ENCODE measurements around the gene MAT2B.
A peak's percentile ranks its signal among the peaks of the same experiment; 100 is the strongest.

Gene MAT2B

DNA sequence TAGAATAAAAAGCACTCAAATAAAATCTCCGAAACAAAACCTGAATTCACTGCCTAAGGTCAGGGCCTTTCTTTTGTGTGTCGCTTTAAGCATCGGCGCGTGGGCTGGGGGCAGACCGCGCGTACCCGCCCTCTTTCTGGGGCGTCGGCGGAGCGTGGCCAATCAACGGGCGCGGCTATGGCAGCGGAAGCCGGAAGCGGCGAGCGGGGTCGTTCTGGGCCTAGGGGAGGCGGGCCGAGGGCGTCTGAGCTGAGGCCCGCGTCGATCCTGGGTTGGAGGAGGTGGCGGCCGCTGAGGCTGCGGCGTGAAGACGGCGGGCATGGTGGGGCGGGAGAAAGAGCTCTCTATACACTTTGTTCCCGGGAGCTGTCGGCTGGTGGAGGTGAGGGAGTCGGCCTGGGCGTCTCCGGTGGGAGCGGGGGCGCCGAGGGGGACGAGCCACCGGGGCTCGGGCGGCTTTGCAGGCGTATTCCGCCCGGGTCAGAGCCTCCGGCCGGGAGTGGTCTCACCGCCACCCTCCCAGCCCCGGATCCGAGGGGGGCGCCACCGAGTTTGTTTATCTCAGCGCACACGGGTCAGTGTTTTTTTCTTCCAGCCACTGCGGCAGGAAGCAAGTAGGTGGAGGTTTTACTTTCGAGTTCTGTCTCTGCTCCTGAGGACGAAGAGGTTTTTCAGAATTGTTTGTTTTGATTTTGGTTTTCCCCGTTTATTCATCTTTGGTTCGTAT, at the start of gene MAT2B:
TSS of gene MAT2B (plus strand) at position 252 of the 727 bp plus-strand sequence. CDS start at position 320, 68 bp downstream.
- Mint-ChIP-seq H3K9me3 (no peaks in the 10 kb centered on the region), H3K4me1 (ENCODE audit: low read depth) (peaks cover 53% of the 10 kb centered on the region), H3K27me3 (no peaks in the 10 kb centered on the region), H3K36me3 (ENCODE audit: low read depth) (peaks cover 3% of the 10 kb centered on the region), H3K27ac (peak within 1 kb of the TSS; percentile 98), H3K4me3 (peak within 1 kb of the TSS; percentile 98)

DNA sequence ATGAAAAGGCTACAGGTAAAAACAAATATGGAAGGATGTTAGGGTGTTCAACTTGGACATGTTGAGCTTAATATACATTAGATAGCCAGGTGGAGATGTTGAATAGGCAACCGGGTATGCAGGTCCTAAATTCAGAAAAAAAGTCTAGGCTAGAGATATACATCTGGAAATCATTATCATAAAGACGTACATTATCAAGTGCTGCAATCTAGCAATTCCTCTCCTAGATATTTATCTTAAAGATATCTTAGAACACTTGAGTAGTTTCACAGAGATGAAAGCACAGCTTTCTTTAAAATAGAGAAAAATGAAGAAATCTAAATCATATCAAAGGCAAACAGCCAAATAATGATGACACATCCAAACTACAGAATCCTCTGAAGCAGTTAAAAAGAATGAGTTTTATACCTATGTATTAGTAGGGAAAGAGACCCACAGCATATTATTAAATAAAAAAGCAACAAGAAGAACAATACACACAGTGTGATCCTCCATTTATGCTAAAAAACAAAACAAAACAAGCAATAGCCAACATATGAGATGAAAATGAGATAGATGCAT, 49.3 kb upstream of the MAT2B start:
- Mint-ChIP-seq H3K27ac (no peak overlapping the region), H3K4me3 (peak overlapping the region; percentile 20), H3K9me3 (no peaks in the 10 kb centered on the region), H3K4me1 (ENCODE audit: low read depth) (peaks cover 40% of the 10 kb centered on the region), H3K27me3 (no peaks in the 10 kb centered on the region), H3K36me3 (ENCODE audit: low read depth) (peaks cover 47% of the 10 kb centered on the region)

DNA sequence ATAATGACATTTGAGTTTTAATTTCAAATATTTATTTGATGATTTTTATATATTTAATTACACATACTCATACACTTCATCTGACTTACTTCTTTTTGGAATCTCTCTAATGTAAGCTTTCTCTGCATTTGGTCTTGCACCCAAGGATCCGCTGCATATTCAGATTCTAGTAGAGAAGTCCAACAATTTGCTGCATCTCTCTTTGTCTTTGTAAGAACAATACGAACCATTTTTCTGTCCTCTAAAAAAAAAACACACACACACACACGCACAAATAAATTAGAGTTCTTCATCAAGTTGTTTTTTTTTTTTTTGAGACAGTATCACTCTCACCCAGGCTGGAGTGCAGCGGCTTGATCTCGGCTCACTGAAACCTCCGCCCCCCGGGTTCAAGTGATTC, 48.6 kb upstream of the MAT2B start:
- Mint-ChIP-seq H3K27me3 (no peaks in the 10 kb centered on the region), H3K27ac (no peak overlapping the region), H3K4me1 (ENCODE audit: low read depth) (peaks cover 43% of the 10 kb centered on the region), H3K4me3 (peak overlapping the region; percentile 45), H3K36me3 (ENCODE audit: low read depth) (peaks cover 42% of the 10 kb centered on the region), H3K9me3 (no peaks in the 10 kb centered on the region)

DNA sequence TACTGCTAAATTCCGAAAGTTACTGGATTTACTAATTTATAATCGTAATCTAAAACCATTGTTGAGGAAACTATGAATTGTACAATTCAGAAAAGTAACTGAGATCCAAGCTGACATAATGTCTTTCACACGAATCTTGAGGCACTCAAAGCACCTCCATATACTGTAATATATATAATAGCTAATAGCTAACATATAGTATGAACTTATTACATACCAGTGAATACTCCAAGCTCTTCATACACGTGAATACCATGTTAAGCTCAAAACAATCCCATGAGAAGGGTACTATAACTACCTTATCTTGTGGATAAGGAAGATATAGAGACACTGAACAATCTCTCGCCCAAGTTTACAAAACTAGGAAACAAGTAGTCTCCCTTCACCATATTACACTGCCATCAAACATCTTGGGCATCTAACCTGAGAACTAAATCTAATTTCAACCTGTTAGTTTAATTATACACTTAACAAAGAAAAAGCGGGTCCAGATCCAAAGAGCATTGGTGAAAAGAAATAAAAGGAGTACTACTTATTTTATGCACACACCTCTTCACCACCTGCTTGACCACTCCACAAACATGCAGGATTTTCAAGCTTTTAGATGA, 46.5 kb upstream of the MAT2B start:
- Mint-ChIP-seq H3K4me3 (peak overlapping the region; percentile 97), H3K36me3 (ENCODE audit: low read depth) (peaks cover 36% of the 10 kb centered on the region), H3K27me3 (no peaks in the 10 kb centered on the region), H3K27ac (peak overlapping the region; percentile 99), H3K4me1 (ENCODE audit: low read depth) (peaks cover 53% of the 10 kb centered on the region), H3K9me3 (no peaks in the 10 kb centered on the region)

DNA sequence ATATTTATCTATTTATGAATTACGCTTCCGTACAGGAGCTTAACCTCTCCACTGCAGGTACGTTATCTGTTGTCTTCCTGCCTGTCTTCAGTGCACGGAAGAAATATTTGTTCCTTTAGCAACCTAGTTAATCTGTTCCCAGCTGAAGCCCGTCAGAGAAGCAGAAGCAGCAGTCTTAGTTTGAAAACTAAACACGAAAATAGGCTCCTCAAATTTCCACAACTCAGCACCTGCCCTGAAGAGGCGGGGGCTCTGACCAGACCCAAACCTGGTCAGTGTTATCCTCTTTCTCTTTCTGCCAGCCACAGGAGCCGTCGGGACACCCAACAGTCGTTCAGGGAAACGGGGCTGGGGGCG, 46.0 kb upstream of the MAT2B start:
- H3K27ac Mint-ChIP-seq: peak overlapping the region; percentile 99
- H3K27me3 Mint-ChIP-seq: no peaks in the 10 kb centered on the region
- peak overlapping the region; percentile 97 for H3K4me3 Mint-ChIP-seq
- H3K9me3 Mint-ChIP-seq: no peaks in the 10 kb centered on the region
- peaks cover 53% of the 10 kb centered on the region for H3K4me1 Mint-ChIP-seq (ENCODE audit: low read depth)
- peaks cover 41% of the 10 kb centered on the region for H3K36me3 Mint-ChIP-seq (ENCODE audit: low read depth)

DNA sequence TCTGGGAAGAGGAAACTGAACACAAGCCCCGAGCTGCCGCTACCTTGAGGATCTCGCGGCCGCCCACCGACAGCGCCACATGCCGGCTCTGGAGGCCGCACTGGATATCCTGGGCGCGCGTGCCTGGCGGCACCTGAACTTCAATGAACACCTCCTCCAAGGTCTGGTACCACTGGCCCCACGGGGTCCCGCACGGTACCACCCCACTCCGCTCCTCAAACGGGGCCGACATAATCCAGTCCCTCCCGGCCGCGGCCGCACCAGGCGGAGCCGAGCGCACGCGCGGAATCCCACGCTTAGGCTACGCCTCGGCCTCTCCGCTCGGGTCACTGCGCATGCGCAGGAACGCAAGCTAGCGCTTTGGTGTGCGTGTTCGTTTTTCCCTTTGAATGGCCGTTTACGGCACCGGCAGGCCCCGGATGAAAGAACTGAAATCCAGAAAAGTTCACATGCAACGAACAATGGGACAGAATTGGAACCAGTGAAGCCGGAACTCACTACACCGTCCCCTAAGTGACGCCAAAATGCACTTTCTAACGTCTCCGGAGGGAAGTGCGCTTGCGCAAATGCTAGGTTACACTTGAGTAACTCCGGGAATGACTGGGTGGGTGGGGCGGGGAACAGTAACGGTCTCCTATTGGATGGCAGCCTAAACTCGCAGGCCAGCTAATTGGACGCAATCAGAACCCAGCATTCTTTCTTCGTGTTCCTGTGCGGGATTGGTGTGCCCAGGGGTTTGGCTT, 45.4 kb upstream of the MAT2B start, which contains the start of gene NUDCD2:
TSS of gene NUDCD2 (minus strand) at position 284 of the 743 bp plus-strand sequence. CDS start at position 232, 52 bp downstream.
- H3K4me1 Mint-ChIP-seq (ENCODE audit: low read depth): peaks cover 50% of the 10 kb centered on the region
- H3K36me3 Mint-ChIP-seq (ENCODE audit: low read depth): peaks cover 42% of the 10 kb centered on the region
- H3K27ac Mint-ChIP-seq: peak within 1 kb of the TSS; percentile 99
- H3K9me3 Mint-ChIP-seq: no peaks in the 10 kb centered on the region
- peak within 1 kb of the TSS; percentile 97 for H3K4me3 Mint-ChIP-seq
- no peaks in the 10 kb centered on the region for H3K27me3 Mint-ChIP-seq

DNA sequence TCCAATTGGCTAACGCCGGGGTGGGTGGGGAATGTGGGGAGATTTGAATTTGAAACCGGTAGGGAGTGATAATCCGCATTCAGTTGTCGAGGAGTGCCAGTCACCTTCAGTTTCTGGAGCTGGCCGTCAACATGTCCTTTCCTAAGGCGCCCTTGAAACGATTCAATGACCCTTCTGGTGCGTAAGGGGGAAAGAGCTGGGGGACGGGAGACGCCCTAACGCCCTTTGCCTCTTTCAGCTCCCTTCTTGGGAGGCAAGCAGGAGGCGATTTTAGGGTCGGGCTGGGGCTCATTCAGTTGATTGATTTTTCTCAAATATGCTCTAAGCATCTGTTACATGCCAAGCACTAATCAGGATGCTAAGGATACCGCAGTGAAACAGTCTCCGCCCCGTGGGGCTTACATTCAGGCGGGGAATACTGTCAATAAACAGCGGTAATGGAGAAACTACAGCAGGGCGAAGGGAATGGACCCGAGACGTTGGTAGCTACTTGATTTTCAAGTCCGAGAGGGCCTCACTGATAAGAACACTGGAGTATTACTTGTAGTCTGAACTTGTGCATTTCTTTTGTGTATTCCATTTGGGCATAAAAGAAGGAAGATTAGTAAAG, 44.8 kb upstream of the MAT2B start, which contains the start of gene HMMR:
TSS of gene HMMR (plus strand) at position 71 of the 610 bp plus-strand sequence. CDS start at position 132, 61 bp downstream.
- no peaks in the 10 kb centered on the region for H3K27me3 Mint-ChIP-seq
- peak within 1 kb of the TSS; percentile 97 for H3K4me3 Mint-ChIP-seq
- peaks cover 46% of the 10 kb centered on the region for H3K4me1 Mint-ChIP-seq (ENCODE audit: low read depth)
- H3K9me3 Mint-ChIP-seq: no peaks in the 10 kb centered on the region
- H3K36me3 Mint-ChIP-seq (ENCODE audit: low read depth): peaks cover 37% of the 10 kb centered on the region
- H3K27ac Mint-ChIP-seq: peak within 1 kb of the TSS; percentile 99

DNA sequence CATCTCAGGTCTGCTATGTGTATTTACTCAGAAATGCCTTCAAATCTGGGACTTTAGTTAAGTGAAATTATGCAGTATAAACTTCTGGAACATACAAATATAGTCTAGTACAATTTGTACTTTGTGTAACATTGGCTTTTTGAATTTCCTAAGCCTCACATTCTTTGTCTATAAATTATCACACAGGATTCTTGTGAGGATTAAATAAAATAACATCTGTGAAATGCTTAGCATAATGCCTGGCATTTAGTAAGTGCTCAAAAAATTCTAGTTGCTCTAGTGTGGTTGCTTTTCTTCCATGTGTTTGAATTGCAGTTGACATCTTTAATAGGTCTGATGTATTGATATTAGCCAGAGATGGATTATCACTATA, 42.4 kb upstream of the MAT2B start:
- Mint-ChIP-seq H3K9me3 (no peaks in the 10 kb centered on the region), H3K4me1 (ENCODE audit: low read depth) (peaks cover 26% of the 10 kb centered on the region), H3K36me3 (ENCODE audit: low read depth) (peaks cover 16% of the 10 kb centered on the region), H3K4me3 (peak overlapping the region; percentile 26), H3K27me3 (no peaks in the 10 kb centered on the region), H3K27ac (no peak overlapping the region)

DNA sequence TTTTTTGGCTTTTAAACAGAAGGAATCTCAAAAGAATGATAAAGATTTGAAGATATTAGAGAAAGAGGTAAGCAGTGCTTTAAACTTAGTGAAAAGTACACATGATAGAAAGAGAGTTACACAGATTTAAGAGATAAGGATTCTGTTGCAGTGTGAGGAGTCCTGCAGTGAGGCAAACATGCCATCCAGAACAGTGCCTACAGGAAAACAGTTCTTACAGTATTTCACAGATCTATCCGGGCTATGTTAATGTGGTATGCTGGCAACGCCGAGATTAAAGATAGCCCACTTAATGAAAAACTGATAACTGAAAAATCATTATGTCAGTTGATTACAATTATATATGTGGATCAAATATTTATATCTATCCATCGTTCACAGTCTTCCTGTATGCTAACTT, 37.7 kb upstream of the MAT2B start:
- H3K4me3 Mint-ChIP-seq: no peak overlapping the region
- peaks cover 7% of the 10 kb centered on the region for H3K4me1 Mint-ChIP-seq (ENCODE audit: low read depth)
- no peak overlapping the region for H3K27ac Mint-ChIP-seq
- H3K27me3 Mint-ChIP-seq: no peaks in the 10 kb centered on the region
- peaks cover 43% of the 10 kb centered on the region for H3K36me3 Mint-ChIP-seq (ENCODE audit: low read depth)
- H3K9me3 Mint-ChIP-seq: no peaks in the 10 kb centered on the region

DNA sequence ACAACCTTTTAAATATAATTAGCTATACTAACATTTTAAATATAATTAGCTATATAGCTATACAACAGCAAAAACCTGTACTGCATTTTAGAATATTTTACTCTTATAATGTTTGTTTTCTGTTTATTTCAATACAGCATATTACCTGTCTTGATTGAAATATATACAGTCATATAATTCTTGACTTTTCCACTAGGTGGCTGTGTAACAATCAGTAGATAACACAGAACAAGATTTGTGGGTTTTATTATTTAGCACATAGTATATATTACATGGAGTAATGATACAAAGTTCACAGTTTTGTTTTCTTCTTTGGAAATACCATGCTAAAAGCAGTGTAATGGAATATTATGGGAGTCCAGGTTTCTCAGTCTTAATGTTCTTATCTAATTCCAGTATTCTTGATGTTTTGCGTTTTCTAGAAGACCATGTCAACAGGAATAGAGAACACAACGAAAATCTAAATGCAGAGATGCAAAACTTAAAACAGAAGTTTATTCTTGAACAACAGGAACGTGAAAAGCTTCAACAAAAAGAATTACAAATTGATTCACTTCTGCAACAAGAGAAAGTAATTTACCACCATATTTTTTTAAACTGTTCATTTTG, 31.7 kb upstream of the MAT2B start:
- Mint-ChIP-seq H3K4me1 (ENCODE audit: low read depth) (peaks cover 6% of the 10 kb centered on the region), H3K4me3 (no peak overlapping the region), H3K36me3 (ENCODE audit: low read depth) (peaks cover 77% of the 10 kb centered on the region), H3K9me3 (no peaks in the 10 kb centered on the region), H3K27ac (no peak overlapping the region), H3K27me3 (no peaks in the 10 kb centered on the region)

DNA sequence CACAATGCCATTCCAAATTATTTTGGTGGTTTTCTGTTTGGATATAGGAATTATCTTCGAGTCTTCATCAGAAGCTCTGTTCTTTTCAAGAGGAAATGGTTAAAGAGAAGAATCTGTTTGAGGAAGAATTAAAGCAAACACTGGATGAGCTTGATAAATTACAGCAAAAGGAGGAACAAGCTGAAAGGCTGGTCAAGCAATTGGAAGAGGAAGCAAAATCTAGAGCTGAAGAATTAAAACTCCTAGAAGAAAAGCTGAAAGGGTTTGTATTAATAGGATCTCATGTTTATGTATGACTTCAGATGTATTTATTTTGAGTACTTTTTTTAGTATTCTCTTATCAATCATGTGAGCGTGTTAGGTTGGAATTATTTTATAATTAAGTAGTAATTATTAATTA, 30.0 kb upstream of the MAT2B start:
- Mint-ChIP-seq H3K4me3 (no peak overlapping the region), H3K27ac (no peak overlapping the region), H3K27me3 (no peaks in the 10 kb centered on the region), H3K36me3 (ENCODE audit: low read depth) (peaks cover 80% of the 10 kb centered on the region), H3K9me3 (no peaks in the 10 kb centered on the region), H3K4me1 (ENCODE audit: low read depth) (peaks cover 6% of the 10 kb centered on the region)

DNA sequence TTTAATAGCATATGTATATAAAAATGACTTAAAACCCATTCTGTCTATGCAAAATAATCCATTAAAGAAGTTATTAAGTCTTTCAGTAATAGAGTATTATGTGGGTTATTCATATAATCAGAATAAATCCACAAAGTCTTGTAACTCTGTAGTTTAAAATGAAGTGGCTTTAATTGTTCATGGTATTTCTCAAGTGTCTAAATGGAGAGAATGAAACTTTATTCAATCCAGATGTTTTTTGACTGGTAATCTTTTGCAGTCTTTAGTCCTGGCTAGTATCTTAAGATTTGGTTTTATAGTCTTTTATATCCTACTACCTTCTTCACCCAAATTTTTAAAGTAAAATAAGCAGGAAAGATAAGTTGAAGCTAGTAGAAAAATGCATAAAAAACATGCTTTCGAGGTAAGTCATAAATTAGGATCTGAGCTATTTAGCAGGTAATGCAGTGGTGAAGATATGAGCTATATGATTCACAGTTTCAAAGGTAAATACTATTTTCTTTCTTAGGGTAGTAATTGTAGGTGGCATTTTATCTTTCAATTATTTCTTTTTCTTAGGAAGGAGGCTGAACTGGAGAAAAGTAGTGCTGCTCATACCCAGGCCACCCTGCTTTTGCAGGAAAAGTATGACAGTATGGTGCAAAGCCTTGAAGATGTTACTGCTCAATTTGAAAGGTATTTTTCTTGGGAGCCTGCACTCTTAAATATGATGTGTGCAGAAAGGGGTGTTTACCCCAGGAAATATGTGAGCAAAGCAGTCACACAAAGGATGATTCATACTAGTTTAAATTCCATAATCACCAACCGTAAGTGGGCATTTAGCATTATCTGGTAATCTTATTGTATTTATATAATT, 27.1 kb upstream of the MAT2B start:
- no peaks in the 10 kb centered on the region for H3K27me3 Mint-ChIP-seq
- H3K9me3 Mint-ChIP-seq: no peaks in the 10 kb centered on the region
- H3K27ac Mint-ChIP-seq: no peak overlapping the region
- peaks cover 75% of the 10 kb centered on the region for H3K36me3 Mint-ChIP-seq (ENCODE audit: low read depth)
- peaks cover 6% of the 10 kb centered on the region for H3K4me1 Mint-ChIP-seq (ENCODE audit: low read depth)
- H3K4me3 Mint-ChIP-seq: no peak overlapping the region

DNA sequence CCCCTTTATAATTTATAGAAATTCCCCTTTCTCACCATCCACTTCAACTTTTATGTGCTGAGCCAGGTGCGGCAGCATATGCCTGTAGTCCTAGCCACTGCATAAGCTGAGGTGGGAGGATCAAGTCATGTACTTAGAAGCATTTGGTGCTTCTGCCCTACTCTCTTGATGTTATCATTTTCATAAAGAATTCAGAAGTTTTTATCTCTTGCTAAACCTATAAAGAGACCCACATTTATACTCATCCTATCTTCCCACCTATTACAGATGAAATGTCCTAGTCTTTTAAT, 26.5 kb upstream of the MAT2B start:
- H3K4me3 Mint-ChIP-seq: no peak overlapping the region
- no peaks in the 10 kb centered on the region for H3K27me3 Mint-ChIP-seq
- no peak overlapping the region for H3K27ac Mint-ChIP-seq
- H3K9me3 Mint-ChIP-seq: no peaks in the 10 kb centered on the region
- H3K36me3 Mint-ChIP-seq (ENCODE audit: low read depth): peaks cover 75% of the 10 kb centered on the region
- peaks cover 6% of the 10 kb centered on the region for H3K4me1 Mint-ChIP-seq (ENCODE audit: low read depth)
